Bone marrow (tissue), 2 donors: Measurements from ENCODE around the gene ZNF727.
"Not testable (repeated sequence)": the region's sequence is repeated elsewhere in the genome, so short reads cannot be mapped to it uniquely, and the experiment has no call there.

Experiments
- DNase-seq, 2 donors: peaks; one replicate each; lab custom pipeline; 2025; lab: John Stamatoyannopoulos, UW

Gene ZNF727

DNA sequence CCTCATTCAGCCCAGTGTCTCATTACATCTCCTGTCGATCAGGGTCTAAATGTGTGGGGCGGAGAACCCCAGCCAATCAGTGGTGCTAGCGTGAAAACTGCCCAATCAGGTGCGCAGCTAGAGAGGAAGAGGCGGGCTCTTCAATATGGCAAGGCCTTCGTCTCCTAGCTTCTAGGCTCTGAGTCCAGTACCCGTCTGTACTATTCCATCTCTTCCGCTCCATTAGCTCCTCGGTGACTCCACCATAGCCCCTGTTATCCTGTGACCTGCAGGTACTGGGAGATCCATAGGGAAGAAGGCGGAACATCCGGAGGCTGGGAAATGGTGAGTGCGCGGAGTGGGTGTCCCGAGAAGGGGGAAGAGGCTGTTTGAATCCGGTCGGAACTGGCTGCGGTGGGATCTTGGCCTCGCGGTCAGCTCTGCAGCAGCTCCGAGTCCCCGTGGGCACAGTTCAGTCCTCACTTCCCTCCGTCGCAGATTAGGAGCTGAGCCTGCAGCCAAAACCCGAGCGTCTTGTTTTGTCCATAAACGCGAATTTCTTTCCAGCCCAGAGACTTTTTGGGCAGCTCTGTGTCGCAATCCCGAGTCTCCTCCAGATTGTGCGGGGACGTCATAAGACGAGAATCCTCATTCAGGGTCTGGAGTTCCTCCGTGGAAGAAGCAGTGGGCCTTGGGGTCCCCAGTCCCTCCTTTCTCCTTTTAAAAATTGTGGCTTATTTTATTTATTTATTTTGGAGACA lies at the start of gene ZNF727:
Gene ZNF727 (plus strand): TSS at position 134 of the 740 bp plus-strand sequence. CDS start 188 bp downstream, at position 322.
- DNase-seq: no peak

DNA sequence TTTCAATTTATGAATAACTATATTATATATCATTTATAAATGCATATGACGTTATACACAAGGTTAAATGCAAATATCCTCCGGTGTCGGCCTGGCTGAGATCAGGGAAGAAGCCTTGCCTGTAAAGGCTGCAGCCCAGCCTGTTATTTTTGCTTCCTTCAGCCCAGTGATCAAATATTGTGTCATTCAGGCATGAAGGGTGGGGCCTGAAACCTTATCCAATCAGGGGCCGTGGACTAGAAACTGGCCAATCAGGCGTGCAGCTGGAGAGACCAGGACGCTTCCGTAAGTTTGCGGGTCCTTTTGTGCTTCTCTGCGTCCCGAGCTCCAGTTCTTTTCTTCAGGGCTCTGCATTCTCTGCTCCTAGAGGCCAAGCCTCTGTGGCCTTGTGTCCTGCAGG lies 46.7 kb upstream of the ZNF727 start, which contains the start of gene ZNF722:
Gene ZNF722 (plus strand): TSS at position 301 of the 400 bp plus-strand sequence. CDS start 113 bp downstream, outside the sequence.
- no peak for DNase-seq

DNA sequence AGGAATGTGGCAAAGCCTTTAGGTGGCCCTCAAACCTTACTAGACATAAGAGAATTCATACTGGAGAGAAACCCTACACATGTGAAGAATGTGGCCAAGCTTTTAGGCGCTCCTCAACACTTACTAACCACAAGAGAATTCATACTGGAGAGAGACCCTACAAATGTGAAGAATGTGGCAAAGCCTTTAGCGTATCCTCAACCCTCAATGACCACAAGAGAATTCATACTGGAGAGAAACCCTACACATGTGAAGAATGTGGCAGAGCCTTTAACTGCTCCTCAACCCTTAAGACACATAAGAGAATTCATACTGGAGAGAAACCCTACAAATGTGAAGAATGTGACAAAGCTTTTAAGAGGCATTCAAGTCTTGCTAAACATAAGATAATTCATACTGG lies 29.7 kb upstream of the ZNF727 start:
- DNase-seq: not testable (repeated sequence)

DNA sequence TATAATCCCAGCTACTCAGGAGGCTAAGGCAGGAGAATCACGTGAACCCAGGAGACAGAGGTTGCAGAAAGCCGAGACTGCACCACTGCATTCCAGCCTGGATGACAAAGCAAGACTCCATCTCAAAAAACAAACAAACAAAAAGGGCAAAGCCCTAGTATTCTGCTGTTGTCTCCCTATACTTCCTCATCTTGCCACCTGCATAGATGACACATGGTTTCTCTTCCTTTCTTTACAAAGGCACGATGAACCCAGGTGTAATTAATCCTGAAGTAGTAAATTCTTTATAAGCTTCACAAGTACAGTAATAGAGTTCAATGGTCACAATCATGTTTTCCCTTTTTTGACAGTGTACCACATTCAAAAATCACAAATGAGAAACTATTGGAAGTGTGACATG lies 9.8 kb upstream of the ZNF727 start:
- no peak for DNase-seq

DNA sequence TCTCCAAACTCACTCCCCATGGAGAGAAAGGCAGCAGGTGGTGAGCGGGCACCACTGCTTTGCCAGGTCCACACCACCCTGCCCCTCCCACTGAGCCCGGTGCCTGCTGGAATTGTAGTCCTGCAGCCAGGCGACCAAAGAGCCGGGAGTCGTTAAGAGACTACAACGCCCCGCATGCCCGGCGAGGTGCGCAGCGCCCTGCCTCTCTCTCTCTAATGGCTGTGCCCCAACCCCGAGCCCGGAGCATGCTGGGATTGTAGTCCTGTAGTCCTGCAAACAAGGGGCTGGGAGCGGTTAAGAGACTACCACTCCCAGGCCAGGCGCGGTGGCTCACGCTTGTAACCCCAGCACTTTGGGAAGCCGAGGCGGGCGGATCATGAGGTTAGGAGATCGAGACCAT lies 8.1 kb upstream of the ZNF727 start:
- no peak for DNase-seq

DNA sequence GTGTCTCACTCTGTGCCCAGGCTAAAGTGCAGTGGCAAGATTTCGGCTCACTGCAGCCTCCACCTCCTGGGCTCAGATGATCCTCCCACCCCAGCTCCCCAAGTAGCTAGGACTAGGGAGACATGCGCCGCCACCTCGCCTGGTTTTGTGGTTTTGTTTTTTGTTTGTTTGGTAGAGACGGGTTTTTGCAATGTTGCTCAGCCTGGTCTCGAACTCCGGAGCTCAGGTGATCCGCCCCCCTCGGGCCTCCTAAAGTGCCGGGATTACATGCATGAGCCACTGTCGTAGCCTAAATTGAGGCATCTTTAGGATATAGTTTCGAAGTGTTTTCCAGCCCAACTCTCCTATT lies 781 bp downstream of the ZNF727 start:
- no peak for DNase-seq

DNA sequence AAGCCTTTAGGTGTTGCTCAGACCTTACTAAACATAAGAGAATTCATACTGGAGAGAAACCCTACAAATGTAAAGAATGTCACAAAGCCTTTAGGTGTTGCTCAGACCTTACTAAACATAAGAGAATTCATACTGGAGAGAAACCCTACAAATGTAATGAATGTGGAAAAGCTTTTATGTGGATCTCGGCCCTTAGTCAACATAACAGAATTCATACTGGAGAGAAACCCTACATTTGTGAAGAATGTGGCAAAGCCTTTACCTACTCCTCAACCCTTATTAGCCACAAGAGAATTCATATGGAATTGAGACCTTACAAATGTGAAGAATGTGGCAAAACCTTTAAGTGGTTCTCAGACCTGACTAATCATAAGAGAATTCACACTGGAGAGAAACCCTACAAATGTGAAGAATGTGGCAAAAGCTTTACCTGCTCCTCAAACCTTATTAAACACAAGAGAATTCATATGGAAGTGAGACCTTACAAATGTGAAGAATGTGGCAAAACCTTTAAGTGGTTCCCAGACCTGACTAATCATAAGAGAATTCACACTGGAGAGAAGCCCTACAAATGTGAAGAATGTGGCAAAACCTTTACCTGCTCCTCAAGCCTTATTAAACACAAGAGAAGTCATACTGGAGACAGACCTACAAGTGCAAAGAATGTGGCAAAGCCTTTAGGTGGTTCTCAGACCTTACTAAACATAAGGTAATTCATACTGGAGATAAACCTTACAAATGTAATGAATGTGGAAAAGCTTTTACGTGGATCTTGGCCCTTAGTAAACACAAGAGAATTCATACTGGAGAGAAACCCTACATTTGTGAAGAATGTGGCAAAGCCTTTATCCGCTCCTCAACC lies 32.8 kb downstream of the ZNF727 start:
- not testable (repeated sequence) for DNase-seq

DNA sequence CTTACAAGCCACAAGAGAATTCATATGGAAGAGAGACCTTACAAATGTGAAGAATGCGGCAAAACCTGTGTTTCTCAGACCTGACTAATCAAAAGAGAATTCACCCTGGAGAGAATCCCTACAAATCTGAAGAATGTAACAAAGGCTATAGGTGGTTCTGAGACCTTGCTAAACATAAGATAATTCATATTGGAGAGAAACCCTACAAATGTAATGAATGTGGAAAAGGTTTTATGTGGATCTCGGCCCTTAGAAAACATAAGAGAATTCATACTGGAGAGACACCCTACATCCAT lies 33.4 kb downstream of the ZNF727 start:
- no peak for DNase-seq

DNA sequence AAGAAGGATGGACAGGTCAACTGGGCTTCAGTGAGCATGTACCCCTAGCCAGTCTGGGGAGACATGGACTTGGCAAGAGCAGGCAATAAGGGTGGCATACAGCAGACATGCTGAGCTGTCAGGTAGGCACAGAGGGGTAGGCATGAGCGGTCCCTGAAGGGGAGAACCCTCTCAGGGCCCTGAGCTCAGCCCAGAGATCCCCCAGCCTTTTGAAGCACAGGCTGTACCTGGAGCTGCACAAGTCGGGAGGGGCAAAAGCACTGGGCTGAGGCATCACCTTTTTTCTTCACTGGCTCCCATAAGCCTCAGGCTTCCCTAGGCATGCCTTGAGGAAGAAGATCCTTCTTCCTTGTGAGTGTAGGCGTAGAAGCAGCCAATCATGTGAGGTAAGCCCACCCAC lies 42.3 kb downstream of the ZNF727 start:
- no peak for DNase-seq

DNA sequence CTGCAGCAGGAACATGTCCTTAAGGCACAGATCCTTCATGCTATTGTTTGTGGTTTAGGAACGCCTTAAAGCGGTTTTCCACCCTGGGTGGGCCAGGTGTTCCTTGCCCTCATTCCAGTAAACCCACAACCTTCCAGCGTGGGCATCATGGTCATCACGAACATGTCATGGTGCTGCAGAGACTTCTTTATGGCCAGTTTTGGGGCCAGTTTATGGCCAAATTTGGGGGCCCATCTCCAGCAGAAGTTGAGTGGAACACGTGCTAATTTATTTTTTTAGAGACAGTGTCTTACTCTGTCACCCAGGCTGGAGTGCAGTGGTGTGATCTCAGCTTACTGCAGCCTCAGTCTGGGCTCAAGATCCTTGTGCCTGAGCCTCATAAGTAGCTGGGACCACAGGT lies 43.6 kb downstream of the ZNF727 start:
- DNase-seq: not testable (repeated sequence)
